Dermis microvascular lymphatic vessel endothelial cell (primary cell): Measurements from ENCODE around the gene CRYGA. TPM values are rescaled to one million over a fixed set of nuclear protein-coding genes. Genes with fewer than 3 reads are reported as not detected.

ENCODE experiments used
- DNase-seq, 2 donors: peaks; one replicate each; pipeline versions ENCODE4 v3.0.0 to v3.0.0-alpha.2; 2010; ENCODE audit warnings: low read depth in 2 of 2
- total RNA-seq: library from RNA; depleted of rRNA; stranded (reverse); fragments of >200 nt; gene quantifications from 2 replicates; pipeline ENCODE4 v1.2.1, GENCODE V29; 2014

CRYGA gene
- not detected in 2 replicates for total RNA-seq

- no peak for DNase-seq
These were observed at the start of gene CRYGA for GRCh38 chr2:208163489-208163888. CRYGA (minus strand) TSS chr2:208163589; CDS start chr2:208163556, 33 bp downstream.

GRCh38 chr2:208210688-208211451 lies 47.5 kb upstream of the CRYGA start:
- no peak for DNase-seq

- no peak for DNase-seq
These were observed 45.1 kb upstream of the CRYGA start for GRCh38 chr2:208208335-208209085.

- DNase-seq = no peak
These were observed 44.4 kb upstream of the CRYGA start for GRCh38 chr2:208207769-208208168.

GRCh38 chr2:208204166-208204565 lies 40.8 kb upstream of the CRYGA start:
- no peak for DNase-seq

- no peak for DNase-seq
These were observed 32.1 kb upstream of the CRYGA start for GRCh38 chr2:208195531-208195930.

GRCh38 chr2:208192611-208193236 lies 29.3 kb upstream of the CRYGA start:
- no peak for DNase-seq

GRCh38 chr2:208189810-208190503 lies 26.6 kb upstream of the CRYGA start, which contains the start of gene C2orf80:
C2orf80 (minus strand) TSS chr2:208190030; CDS start chr2:208186986, 3,044 bp downstream.
- DNase-seq = no peak

- DNase-seq = no peak
These were observed 25.9 kb upstream of the CRYGA start for GRCh38 chr2:208189069-208189809.

- no peak for DNase-seq
These were observed 23.5 kb upstream of the CRYGA start for GRCh38 chr2:208186893-208187292.

GRCh38 chr2:208186465-208186864 lies 23.1 kb upstream of the CRYGA start:
- DNase-seq = no peak

- DNase-seq = no peak
These were observed 20.8 kb upstream of the CRYGA start for GRCh38 chr2:208183972-208184705.

GRCh38 chr2:208183526-208183925 lies 20.1 kb upstream of the CRYGA start:
- DNase-seq = no peak

GRCh38 chr2:208182835-208183234 lies 19.4 kb upstream of the CRYGA start:
- no peak for DNase-seq

GRCh38 chr2:208179028-208179609 lies 15.7 kb upstream of the CRYGA start:
- DNase-seq = no peak

GRCh38 chr2:208175840-208176153 lies 12.4 kb upstream of the CRYGA start:
- DNase-seq = no peak

GRCh38 chr2:208175069-208175839 lies 11.9 kb upstream of the CRYGA start:
- peak; percentile 58 to 72 for DNase-seq

GRCh38 chr2:208174144-208174543 lies 10.8 kb upstream of the CRYGA start:
- DNase-seq = no peak

GRCh38 chr2:208172125-208172524 lies 8.7 kb upstream of the CRYGA start:
- no peak for DNase-seq
